GM23338 (cell line): Measurements from ENCODE around the gene DNTTIP2. TPM values are rescaled to one million over a fixed set of nuclear protein-coding genes. Genes with fewer than 3 reads are reported as not detected.
A peak's percentile ranks its signal among the peaks of the same experiment; 100 is the strongest.

ENCODE experiments used
- ATAC-seq: fragments of 200-7000 bp; cut with Tn5 transposase; 3 replicates; pipeline ENCODE4 v1.9.1; 2020
- DNase-seq: peaks from one replicate; pipeline ENCODE4 v3.0.0-alpha.2; 2015; ENCODE audit warnings: low spot score
- H2AFZ ChIP-seq: fragments of 200-600 bp; sonication (generic); 2 replicates; pipeline ENCODE4 v1.8.0; 2016; ENCODE audit warnings: antibody characterized with exemption, mild to moderate bottlenecking, moderate library complexity
- H3F3A ChIP-seq: fragments of 200-600 bp; sonication (generic); replicated peaks from 2 replicates; pipeline ENCODE4 v1.8.0; 2017; ENCODE audit warnings: antibody characterized with exemption, mixed run types, low read depth
- H3K27ac ChIP-seq: fragments of 200-600 bp; sonication (generic); 2 replicates; pipeline ENCODE4 v1.6.1; 2016; ENCODE audit warnings: low read depth
- H3K27me3 ChIP-seq: fragments of 200-600 bp; sonication (generic); 2 replicates; pipeline ENCODE4 v1.8.0; 2016; ENCODE audit warnings: mild to moderate bottlenecking, mixed run types, moderate library complexity; ENCODE audit not compliant: insufficient read depth
- H3K36me3 ChIP-seq: fragments of 200-600 bp; sonication (generic); 2 replicates; pipeline ENCODE4 v1.8.0; 2016; ENCODE audit warnings: mild to moderate bottlenecking; ENCODE audit not compliant: insufficient read depth
- H3K4me1 ChIP-seq: fragments of 200-600 bp; sonication (generic); 2 replicates; pipeline ENCODE4 v1.8.0; 2016; ENCODE audit warnings: mild to moderate bottlenecking, moderate library complexity; ENCODE audit not compliant: insufficient read depth
- H3K4me2 ChIP-seq: fragments of 200-600 bp; sonication (generic); 2 replicates; pipeline ENCODE4 v1.7.1; 2017; ENCODE audit warnings: mixed run types
- H3K4me3 ChIP-seq: fragments of 200-600 bp; sonication (generic); 2 replicates; pipeline ENCODE4 v1.6.1; 2016; ENCODE audit warnings: mixed run types
- H3K79me2 ChIP-seq: fragments of 200-600 bp; sonication (generic); replicated peaks from 2 replicates; pipeline ENCODE4 v1.8.0; 2017; ENCODE audit warnings: mild to moderate bottlenecking; ENCODE audit not compliant: insufficient read depth
- H3K9me2 ChIP-seq: fragments of 200-600 bp; sonication (generic); 2 replicates; pipeline ENCODE4 v1.8.0; 2017; ENCODE audit not compliant: insufficient read depth
- H4K20me1 ChIP-seq: fragments of 200-600 bp; sonication (generic); replicated peaks from 2 replicates; pipeline ENCODE4 v1.8.0; 2017; ENCODE audit warnings: mild to moderate bottlenecking; ENCODE audit not compliant: insufficient read depth
- H3K27ac Mint-ChIP-seq: 2 replicates; pipeline ENCODE4 v1.8.0; 2020; ENCODE audit warnings: inconsistent platforms, mild to moderate bottlenecking, moderate library complexity, mixed read lengths
- H3K27me3 Mint-ChIP-seq: 3 replicates; pipeline ENCODE4 v1.8.0; 2022; ENCODE audit warnings: low read depth, mild to moderate bottlenecking, moderate library complexity, mixed read lengths, inconsistent platforms; ENCODE audit not compliant: insufficient read depth, poor library complexity
- H3K36me3 Mint-ChIP-seq: 3 replicates; pipeline ENCODE4 v1.8.0; 2021; ENCODE audit warnings: low read depth, mild to moderate bottlenecking, inconsistent platforms, moderate library complexity, mixed read lengths
- H3K4me1 Mint-ChIP-seq: 3 replicates; pipeline ENCODE4 v1.8.0; 2020; ENCODE audit warnings: mild to moderate bottlenecking, inconsistent platforms, mixed read lengths
- H3K4me3 Mint-ChIP-seq: 3 replicates; pipeline ENCODE4 v1.8.0; 2021; ENCODE audit warnings: moderate library complexity, mild to moderate bottlenecking, inconsistent platforms, mixed read lengths
- H3K9me3 Mint-ChIP-seq: 3 replicates; pipeline ENCODE4 v1.8.0; 2020; ENCODE audit warnings: moderate library complexity, mild to moderate bottlenecking, inconsistent platforms, mixed read lengths
- CREB1 ChIP-seq: fragments of 250-450 bp; sonication (Bioruptor Pico); IDR thresholded peaks from 2 replicates; pipeline ENCODE4 v1.5.0; 2020; ENCODE audit warnings: low read depth, mild to moderate bottlenecking, moderate library complexity
- CTCF ChIP-seq, 2 experiments: fragments of 200-600 bp in 1 of 2; sonication (generic) in 1 of 2; conservative IDR thresholded peaks; 2 replicates each; pipeline versions ENCODE4 v1.5.1 to v1.6.1; 2016 to 2017; ENCODE audit warnings: antibody characterized with exemption in 2 of 2, low read depth in 2 of 2, mild to moderate bottlenecking in 2 of 2, moderate library complexity in 1 of 2
- EZH2 ChIP-seq: fragments of 200-600 bp; sonication (generic); IDR thresholded peaks from one replicate; pipeline ENCODE4 v1.8.0; 2017; ENCODE audit warnings: antibody characterized with exemption, mild to moderate bottlenecking, low read depth; ENCODE audit not compliant: unreplicated experiment
- EZH2phosphoT487 ChIP-seq: fragments of 200-600 bp; sonication (generic); IDR thresholded peaks from one replicate; pipeline ENCODE4 v1.8.1; 2018; ENCODE audit warnings: antibody characterized with exemption; ENCODE audit not compliant: unreplicated experiment
- JUNB ChIP-seq: IDR thresholded peaks from one replicate; pipeline ENCODE4 v1.6.1; 2016; ENCODE audit warnings: antibody characterized with exemption; ENCODE audit not compliant: unreplicated experiment
- NANOG ChIP-seq: IDR thresholded peaks from 2 replicates; pipeline ENCODE4 v1.6.1; 2016; ENCODE audit warnings: antibody characterized with exemption, borderline replicate concordance
- POLR2AphosphoS5 ChIP-seq: IDR thresholded peaks from 2 replicates; pipeline ENCODE4 v1.6.1; 2016; ENCODE audit warnings: antibody characterized with exemption, low read depth
- REST ChIP-seq: IDR thresholded peaks from one replicate; pipeline ENCODE4 v1.6.1; 2018; ENCODE audit warnings: antibody characterized with exemption; ENCODE audit not compliant: unreplicated experiment
- STAT1 ChIP-seq: IDR thresholded peaks from one replicate; pipeline ENCODE4 v1.6.1; 2016; ENCODE audit warnings: antibody characterized with exemption; ENCODE audit not compliant: unreplicated experiment
- ZNF114 ChIP-seq: fragments of 250-450 bp; sonication (Bioruptor Pico); IDR thresholded peaks from 2 replicates; pipeline ENCODE4 v1.5.0; 2020; ENCODE audit warnings: mild to moderate bottlenecking, moderate library complexity
- ZNF331 ChIP-seq: fragments of 250-450 bp; sonication (Bioruptor Pico); IDR thresholded peaks from 2 replicates; pipeline ENCODE4 v1.5.0; 2020; ENCODE audit warnings: low read depth, mild to moderate bottlenecking, moderate library complexity
- polyA plus RNA-seq: library from polyadenylated mRNA; unstranded; fragments of >200 nt; fragmentation: Nextera tagmentation; extraction: Ambion mirVana; gene quantifications from 2 replicates; pipeline ENCODE4 v1.2.1, GENCODE V29; 2016
- total RNA-seq: library from RNA; depleted of rRNA; stranded (reverse); fragments of >200 nt; shearing (Covaris generic); gene quantifications from 2 replicates; pipeline ENCODE4 v1.2.3, GENCODE V29; 2014
- TF ChIP-seq, protein P1 (sequence below): IDR thresholded peaks from 2 replicates; pipeline ENCODE4 v1.6.1; 2016; ENCODE audit warnings: antibody characterized with exemption

Gene DNTTIP2
- total and polyA plus RNA-seq, 2 experiments from 2014 or later: 48.1 to 91.3 TPM

DNA sequence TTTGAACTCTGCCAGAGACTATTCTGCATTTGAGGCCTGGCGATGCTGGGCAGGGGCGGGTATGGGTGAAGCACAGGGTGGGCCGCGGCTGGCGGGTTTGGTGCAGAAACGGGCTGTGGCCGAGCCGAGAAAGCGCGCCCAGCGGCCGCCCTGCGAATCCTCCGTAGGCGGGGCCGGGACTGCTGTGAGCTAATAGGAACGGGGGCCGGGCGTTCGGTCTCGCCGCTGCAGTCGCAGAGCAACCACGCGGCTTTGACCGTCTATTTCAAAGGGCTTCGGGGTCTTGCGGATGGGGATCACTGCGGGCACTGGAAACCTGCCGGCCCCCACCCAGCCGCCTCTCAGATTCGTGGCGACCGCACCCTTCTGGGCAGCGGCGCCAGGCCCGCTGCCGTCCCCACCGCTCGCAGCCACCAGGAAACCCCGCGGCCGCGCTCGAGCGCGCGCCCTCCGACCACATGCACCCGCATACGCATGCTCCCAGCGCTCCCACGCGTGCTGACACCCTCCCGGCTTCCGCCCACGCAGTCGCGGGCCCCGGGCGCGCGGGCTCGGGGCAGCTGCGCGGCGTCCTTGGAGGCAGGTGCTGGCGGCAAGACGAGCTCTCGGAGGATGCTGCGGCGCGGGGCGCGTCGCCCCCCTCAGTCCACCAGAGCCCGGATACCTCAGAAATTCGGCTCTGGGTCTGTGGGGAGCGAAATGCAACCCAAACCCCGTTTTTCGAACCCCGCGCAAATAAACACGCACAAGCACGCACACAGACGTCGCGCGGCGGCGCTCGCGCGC is 32.6 kb downstream of the DNTTIP2 start:
- Histone ChIP-seq H4K20me1 (no peaks in the 10 kb centered on the region), H3K79me2 (no peaks in the 10 kb centered on the region), H3K27ac (0 out of 2 replicates have a peak overlapping the region, but pooled peaks have one; percentile 34), H3K9me2 (no peaks in the 10 kb centered on the region), H3K36me3 (no peaks in the 10 kb centered on the region), H3K4me1 (no peaks in the 10 kb centered on the region; the same call in 1 of the 2 replicates), H3K4me2 (peak overlapping the region; percentile 90), H3K27me3 (no peaks in the 10 kb centered on the region), H3K4me3 (peak overlapping the region; percentile 84), H2AFZ (peak overlapping the region; percentile 82), H3F3A (peaks cover 4% of the 10 kb centered on the region; the same call in 1 of the 2 replicates)
- TF ChIP-seq STAT1 (no peak), CTCF (conservative IDR thresholded peaks at IDR 0.05; ENCODE audit: low read depth in 2 of 2) (no peak), CREB1 (CRISPR knock-in tag) (0 out of 2 replicates have a peak, but pooled peaks have one; percentile 15), EZH2phosphoT487 (no peak), JUNB (no peak), POLR2AphosphoS5 (peak; percentile 70)
- H3K4me3 Mint-ChIP-seq: peak overlapping the region; percentile 91
- peaks cover 17% of the 10 kb centered on the region for H3K36me3 Mint-ChIP-seq
- peaks cover 13% of the 10 kb centered on the region for H3K4me1 Mint-ChIP-seq
- no peak overlapping the region for H3K27ac Mint-ChIP-seq
- DNase-seq: peak; percentile 94
- peak; percentile 76 for ATAC-seq
- H3K9me3 Mint-ChIP-seq: peaks cover 18% of the 10 kb centered on the region
- H3K27me3 Mint-ChIP-seq: peaks cover 16% of the 10 kb centered on the region

DNA sequence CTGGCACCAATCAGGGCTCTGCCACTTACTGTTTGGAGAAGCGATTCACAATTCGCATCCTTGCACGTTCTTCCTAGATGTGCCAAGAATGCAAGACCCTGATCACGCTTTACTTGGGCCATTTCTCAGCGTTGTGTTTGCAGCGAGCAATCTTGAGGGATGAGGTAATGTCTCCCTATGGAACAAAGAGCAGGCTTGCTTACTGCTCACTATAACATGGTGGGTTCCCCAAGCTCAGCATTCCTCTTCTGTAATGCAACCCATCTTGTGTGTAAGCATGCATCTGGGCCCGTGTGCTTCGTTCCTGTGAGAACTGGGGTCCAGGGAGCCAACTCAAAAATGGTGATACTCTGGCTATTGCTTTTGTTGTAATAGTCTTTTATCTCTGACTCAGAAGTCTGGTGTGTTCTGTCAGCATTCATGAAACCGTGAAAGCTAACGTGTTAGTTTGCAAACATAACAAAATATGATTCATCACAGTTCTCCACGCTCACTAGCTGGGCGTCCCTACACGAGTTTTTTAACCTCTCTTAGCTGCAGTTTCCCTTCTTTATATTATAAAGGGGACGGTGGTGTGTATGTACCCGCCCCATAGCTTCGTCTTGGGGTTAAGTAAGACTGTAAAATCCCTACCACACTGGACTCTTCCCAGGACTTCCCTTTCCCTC is 33.3 kb downstream of the DNTTIP2 start:
- H3K27ac Mint-ChIP-seq: no peak overlapping the region
- H3K36me3 ChIP-seq: no peaks in the 10 kb centered on the region
- H3K79me2 ChIP-seq: no peaks in the 10 kb centered on the region
- H3F3A ChIP-seq: peaks cover 4% of the 10 kb centered on the region; the same call in 1 of the 2 replicates
- H3K4me1 ChIP-seq: no peaks in the 10 kb centered on the region; the same call in 1 of the 2 replicates
- DNase-seq (peak; percentile 78), ATAC-seq (no peak; the same call in 1 of the 3 replicates)
- H2AFZ ChIP-seq: peak overlapping the region; percentile 82
- peak overlapping the region; percentile 90 for H3K4me2 ChIP-seq
- H3K4me3 Mint-ChIP-seq: peak overlapping the region; percentile 91
- H3K9me3 Mint-ChIP-seq: peaks cover 18% of the 10 kb centered on the region
- H3K9me2 ChIP-seq: peaks cover 3% of the 10 kb centered on the region; the same call in 1 of the 2 replicates
- peaks cover 13% of the 10 kb centered on the region for H3K4me1 Mint-ChIP-seq
- H4K20me1 ChIP-seq: no peaks in the 10 kb centered on the region
- H3K27me3 ChIP-seq: no peaks in the 10 kb centered on the region
- H3K36me3 Mint-ChIP-seq: peaks cover 17% of the 10 kb centered on the region
- H3K4me3 ChIP-seq: peak overlapping the region; percentile 84
- H3K27ac ChIP-seq: 0 out of 2 replicates have a peak overlapping the region, but pooled peaks have one; percentile 34
- H3K27me3 Mint-ChIP-seq: peaks cover 16% of the 10 kb centered on the region
- TF ChIP-seq REST (no peak), CREB1 (CRISPR knock-in tag) (no peak), NANOG (no peak), CTCF (conservative IDR thresholded peaks at IDR 0.05; ENCODE audit: low read depth in 2 of 2) (no peak), EZH2 (no peak), ZNF331 (CRISPR knock-in tag) (no peak), POLR2AphosphoS5 (no peak), ZNF114 (no peak)
- TF ChIP-seq, protein P1, sequence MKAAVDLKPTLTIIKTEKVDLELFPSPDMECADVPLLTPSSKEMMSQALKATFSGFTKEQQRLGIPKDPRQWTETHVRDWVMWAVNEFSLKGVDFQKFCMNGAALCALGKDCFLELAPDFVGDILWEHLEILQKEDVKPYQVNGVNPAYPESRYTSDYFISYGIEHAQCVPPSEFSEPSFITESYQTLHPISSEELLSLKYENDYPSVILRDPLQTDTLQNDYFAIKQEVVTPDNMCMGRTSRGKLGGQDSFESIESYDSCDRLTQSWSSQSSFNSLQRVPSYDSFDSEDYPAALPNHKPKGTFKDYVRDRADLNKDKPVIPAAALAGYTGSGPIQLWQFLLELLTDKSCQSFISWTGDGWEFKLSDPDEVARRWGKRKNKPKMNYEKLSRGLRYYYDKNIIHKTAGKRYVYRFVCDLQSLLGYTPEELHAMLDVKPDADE: no peak
